GM10266 (cell line): ENCODE measurements around the gene HCN2.

Experiments used
- DNase-seq: peaks from one replicate; pipeline ENCODE4 v3.0.0; 2012; ENCODE audit errors: extremely low spot score
- TF ChIP-seq, protein P1 (sequence below): IDR thresholded peaks from 2 replicates; pipeline ENCODE4 v1.5.1; 2012; ENCODE audit warnings: mild to moderate bottlenecking, low read depth; ENCODE audit not compliant: control insufficient read depth, insufficient read depth; ENCODE audit errors: missing control alignments

The HCN2 gene

DNA sequence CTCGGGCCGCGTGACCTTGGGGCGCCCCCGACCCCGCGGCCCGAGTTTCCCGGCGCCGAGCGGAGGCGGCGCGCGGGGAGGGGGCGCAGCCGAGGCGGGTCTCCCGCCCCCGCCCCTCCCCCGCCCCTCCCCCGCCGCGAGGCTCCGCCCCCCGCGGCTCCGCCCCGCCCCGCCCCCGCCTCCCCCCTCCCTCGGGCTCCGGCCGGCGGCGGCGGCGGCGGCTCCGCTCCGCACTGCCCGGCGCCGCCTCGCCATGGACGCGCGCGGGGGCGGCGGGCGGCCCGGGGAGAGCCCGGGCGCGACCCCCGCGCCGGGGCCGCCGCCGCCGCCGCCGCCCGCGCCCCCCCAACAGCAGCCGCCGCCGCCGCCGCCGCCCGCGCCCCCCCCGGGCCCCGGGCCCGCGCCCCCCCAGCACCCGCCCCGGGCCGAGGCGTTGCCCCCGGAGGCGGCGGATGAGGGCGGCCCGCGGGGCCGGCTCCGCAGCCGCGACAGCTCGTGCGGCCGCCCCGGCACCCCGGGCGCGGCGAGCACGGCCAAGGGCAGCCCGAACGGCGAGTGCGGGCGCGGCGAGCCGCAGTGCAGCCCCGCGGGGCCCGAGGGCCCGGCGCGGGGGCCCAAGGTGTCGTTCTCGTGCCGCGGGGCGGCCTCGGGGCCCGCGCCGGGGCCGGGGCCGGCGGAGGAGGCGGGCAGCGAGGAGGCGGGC is at the start of gene HCN2:
Gene HCN2 (plus strand): TSS at position 189 of the 703 bp plus-strand sequence. CDS start 65 bp downstream, at position 254.
- TF ChIP-seq, protein P1, sequence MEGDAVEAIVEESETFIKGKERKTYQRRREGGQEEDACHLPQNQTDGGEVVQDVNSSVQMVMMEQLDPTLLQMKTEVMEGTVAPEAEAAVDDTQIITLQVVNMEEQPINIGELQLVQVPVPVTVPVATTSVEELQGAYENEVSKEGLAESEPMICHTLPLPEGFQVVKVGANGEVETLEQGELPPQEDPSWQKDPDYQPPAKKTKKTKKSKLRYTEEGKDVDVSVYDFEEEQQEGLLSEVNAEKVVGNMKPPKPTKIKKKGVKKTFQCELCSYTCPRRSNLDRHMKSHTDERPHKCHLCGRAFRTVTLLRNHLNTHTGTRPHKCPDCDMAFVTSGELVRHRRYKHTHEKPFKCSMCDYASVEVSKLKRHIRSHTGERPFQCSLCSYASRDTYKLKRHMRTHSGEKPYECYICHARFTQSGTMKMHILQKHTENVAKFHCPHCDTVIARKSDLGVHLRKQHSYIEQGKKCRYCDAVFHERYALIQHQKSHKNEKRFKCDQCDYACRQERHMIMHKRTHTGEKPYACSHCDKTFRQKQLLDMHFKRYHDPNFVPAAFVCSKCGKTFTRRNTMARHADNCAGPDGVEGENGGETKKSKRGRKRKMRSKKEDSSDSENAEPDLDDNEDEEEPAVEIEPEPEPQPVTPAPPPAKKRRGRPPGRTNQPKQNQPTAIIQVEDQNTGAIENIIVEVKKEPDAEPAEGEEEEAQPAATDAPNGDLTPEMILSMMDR: no peak
- no peak for DNase-seq

DNA sequence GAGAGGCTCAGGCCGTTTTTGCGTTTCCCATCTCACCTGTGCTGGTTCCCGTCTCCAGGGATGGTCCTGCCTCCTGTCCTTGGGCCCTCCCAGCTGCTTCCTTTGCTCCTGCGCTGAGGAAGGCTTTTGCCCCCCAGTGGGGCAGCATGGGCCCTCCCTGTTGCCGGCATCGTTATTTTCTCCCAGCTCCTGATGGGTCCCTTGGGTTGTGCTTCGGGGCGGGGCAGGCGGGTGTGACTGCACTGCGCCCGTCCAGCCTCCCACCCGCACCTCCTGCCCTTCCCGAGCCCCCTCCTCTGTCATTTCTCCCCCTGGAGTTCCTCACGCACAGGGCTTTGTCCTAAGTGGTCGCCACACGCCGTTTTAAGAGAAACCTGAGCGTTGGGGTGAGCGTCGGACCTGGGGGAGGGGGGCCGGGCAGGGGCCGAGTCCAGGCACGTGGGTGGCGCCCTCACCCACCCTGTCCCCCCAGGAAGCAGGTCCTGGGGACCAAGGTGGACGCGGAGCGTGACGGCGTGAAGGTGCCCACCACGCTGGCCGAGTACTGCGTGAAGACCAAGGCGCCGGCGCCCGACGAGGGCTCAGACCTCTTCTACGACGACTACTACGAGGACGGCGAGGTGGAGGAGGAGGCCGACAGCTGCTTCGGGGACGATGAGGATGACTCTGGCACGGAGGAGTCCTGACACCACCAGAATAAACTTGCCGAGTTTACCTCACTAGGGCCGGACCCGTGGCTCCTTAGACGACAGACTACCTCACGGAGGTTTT is 48.6 kb upstream of the HCN2 start:
- DNase-seq: no peak
- TF ChIP-seq, protein P1: no peak

DNA sequence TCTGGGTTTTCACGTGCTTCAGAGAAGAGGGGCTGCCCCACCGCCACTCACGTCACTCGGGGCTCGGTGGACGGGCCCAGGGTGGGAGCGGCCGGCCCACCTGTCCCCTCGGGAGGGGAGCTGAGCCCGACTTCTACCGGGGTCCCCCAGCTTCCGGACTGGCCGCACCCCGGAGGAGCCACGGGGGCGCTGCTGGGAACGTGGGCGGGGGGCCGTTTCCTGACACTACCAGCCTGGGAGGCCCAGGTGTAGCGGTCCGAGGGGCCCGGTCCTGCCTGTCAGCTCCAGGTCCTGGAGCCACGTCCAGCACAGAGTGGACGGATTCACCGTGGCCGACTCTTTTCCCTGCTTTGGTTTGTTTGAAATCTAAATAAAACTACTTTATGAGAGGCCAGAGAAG is 48.0 kb upstream of the HCN2 start:
- TF ChIP-seq, protein P1: no peak
- no peak for DNase-seq

DNA sequence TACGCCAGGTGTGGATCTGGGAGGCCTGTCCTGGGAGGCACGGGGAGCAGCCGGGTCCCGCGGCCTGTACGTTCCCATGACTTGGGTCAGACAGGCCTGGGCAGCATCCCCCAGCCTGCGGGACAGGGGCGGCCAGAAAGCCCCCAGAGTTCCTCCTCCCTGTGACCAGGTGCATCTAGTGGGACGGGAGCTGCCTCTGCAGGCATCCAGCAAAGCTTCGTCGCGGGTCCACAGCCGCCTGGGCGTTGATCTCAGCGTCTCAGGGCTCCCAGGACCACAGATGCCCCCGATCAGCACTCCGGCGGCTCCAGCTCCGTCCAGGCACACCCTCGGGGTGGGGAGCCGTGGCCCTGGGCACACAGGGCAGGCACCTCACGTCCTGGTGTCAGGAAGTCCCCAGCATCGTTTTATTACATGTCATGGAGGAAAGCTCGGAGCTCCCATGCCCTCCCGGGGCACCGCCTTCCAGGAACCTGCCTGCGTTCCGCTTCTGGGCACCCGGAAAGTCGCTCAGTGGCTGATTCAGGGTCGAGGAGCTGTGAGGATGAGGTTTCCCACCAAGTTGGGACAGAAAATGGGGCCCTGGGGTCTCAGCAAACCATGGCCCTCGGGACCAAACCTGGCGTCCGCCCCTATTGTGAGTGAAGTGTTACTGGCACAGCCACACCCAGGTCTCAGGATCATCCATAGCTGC is 47.4 kb upstream of the HCN2 start:
- DNase-seq: no peak
- TF ChIP-seq, protein P1: no peak

DNA sequence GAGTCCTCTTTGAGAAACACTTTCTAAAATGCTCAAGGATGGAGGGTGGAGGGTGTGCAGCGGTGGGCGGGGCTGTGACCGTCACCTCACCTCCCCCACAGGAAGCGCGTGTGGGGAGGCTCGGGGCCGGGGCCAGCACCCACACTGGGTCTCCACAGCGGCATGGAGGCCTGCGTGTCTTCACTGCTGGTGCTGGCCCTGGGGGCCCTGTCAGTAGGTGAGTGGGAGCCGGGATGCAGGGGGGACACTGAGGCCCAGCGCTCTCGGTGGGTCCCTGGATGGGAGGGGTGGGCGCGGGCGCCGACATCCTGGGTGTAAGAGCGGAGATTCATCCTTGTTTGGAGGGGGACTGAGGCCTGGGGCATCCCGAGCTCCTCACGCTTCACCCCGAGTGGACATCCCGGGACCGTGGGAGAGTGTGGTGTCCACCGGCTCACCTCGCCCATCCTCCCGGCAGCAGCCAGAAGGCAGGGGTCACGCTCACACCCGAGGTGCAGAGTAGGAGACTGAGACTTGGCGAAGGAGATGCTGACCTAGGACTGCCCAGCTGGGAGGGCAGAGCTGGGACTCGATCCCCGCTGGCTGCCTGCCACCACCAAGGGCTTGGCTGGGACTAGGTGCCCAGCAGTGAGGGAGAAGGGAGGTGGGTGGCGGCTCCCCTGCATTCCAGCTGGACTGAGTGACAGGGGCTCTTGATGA is 45.6 kb upstream of the HCN2 start, which contains the start of gene GZMM:
Gene GZMM (plus strand): TSS at position 144 of the 699 bp plus-strand sequence. CDS start 19 bp downstream, at position 163.
- TF ChIP-seq, protein P1: no peak
- DNase-seq: no peak

DNA sequence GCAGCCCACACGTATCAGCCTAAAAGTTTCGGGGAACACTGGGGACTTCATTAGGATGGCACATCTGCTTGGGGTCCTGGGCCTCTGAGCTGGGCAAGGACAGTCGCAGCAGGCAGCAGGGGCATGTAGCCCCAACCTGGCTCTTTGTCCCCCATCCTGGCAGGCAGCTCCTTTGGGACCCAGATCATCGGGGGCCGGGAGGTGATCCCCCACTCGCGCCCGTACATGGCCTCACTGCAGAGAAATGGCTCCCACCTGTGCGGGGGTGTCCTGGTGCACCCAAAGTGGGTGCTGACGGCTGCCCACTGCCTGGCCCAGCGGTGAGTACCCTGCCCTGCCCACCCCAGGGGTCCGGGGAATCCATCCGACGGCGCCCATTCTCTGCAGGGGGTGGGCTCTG is 42.6 kb upstream of the HCN2 start:
- TF ChIP-seq, protein P1: no peak
- DNase-seq: no peak
